Karpas-422 (cell line): Measurements from ENCODE around the gene DMAC2L. TPM values are rescaled to one million over a fixed set of nuclear protein-coding genes. Genes with fewer than 3 reads are reported as not detected.

Experiments
- DNase-seq: peaks from one replicate; pipeline ENCODE4 v3.0.0-alpha.2; 2015
- H2AFZ ChIP-seq: fragments of 200-600 bp; sonication (generic); 2 replicates; pipeline ENCODE4 v1.6.1; 2014; ENCODE audit warnings: antibody characterized with exemption, low read length, mixed read lengths
- H3K27ac ChIP-seq: fragments of 200-600 bp; sonication (generic); 2 replicates; pipeline ENCODE4 v1.5.1; 2014; ENCODE audit warnings: mild to moderate bottlenecking, low read length, moderate library complexity
- H3K27me3 ChIP-seq: fragments of 200-600 bp; sonication (generic); 2 replicates; pipeline ENCODE4 v1.6.1; 2014; ENCODE audit warnings: low read length, mixed read lengths
- H3K36me3 ChIP-seq: fragments of 200-600 bp; sonication (generic); 2 replicates; pipeline ENCODE4 v1.6.1; 2014; ENCODE audit warnings: low read length, mixed read lengths; ENCODE audit not compliant: insufficient read depth
- H3K4me1 ChIP-seq: fragments of 200-600 bp; sonication (generic); 2 replicates; pipeline ENCODE4 v1.6.1; 2014; ENCODE audit warnings: mild to moderate bottlenecking, low read length, mixed read lengths
- H3K4me2 ChIP-seq: fragments of 200-600 bp; sonication (generic); 2 replicates; pipeline ENCODE4 v1.6.1; 2014; ENCODE audit warnings: low read length, low read depth, mild to moderate bottlenecking; ENCODE audit not compliant: poor library complexity, severe bottlenecking
- H3K4me3 ChIP-seq: fragments of 200-600 bp; sonication (generic); 2 replicates; pipeline ENCODE4 v1.5.1; 2014; ENCODE audit warnings: mild to moderate bottlenecking, antibody characterized with exemption, low read length, mixed read lengths
- H3K79me2 ChIP-seq: fragments of 200-600 bp; sonication (generic); 2 replicates; pipeline ENCODE4 v1.6.1; 2014; ENCODE audit warnings: mild to moderate bottlenecking, low read length, mixed read lengths
- H3K9ac ChIP-seq: fragments of 200-600 bp; sonication (generic); 2 replicates; pipeline ENCODE4 v1.6.0; 2014; ENCODE audit warnings: low read length
- H3K9me2 ChIP-seq: fragments of 200-600 bp; sonication (generic), shearing (Covaris generic); replicated peaks from 2 replicates; pipeline ENCODE4 v1.6.0; 2014; ENCODE audit warnings: mild to moderate bottlenecking, low read length, moderate library complexity; ENCODE audit not compliant: insufficient read depth
- H3K9me3 ChIP-seq: fragments of 300-700, 200-600 bp; sonication (generic); 2 replicates; pipeline ENCODE4 v1.6.1; 2014; ENCODE audit warnings: low read length, mixed read lengths
- H4K20me1 ChIP-seq: fragments of 200-600 bp; sonication (generic); 2 replicates; pipeline ENCODE4 v1.6.1; 2014; ENCODE audit warnings: mild to moderate bottlenecking, antibody characterized with exemption, low read length, low read depth; ENCODE audit not compliant: insufficient read depth
- total RNA-seq: library from RNA; depleted of rRNA; stranded (reverse); fragments of >200 nt; shearing (Covaris generic); gene quantifications from 2 replicates; pipeline ENCODE4 v1.2.3, GENCODE V29; 2014; ENCODE audit warnings: low replicate concordance

The DMAC2L gene
- total RNA-seq, 1 experiment from 2014 or later: 38.6 TPM

GRCh38 chr14:50343434-50343833 is 31.3 kb downstream of the DMAC2L start:
- Histone ChIP-seq H3K4me1 (peaks cover 27% of the 10 kb centered on the region), H3K4me2 (peak overlapping the region; percentile 51), H4K20me1 (no peaks in the 10 kb centered on the region), H2AFZ (no peak overlapping the region), H3K36me3 (no peaks in the 10 kb centered on the region), H3K27me3 (no peaks in the 10 kb centered on the region), H3K9ac (no peak overlapping the region), H3K4me3 (no peak overlapping the region), H3K9me2 (no peaks in the 10 kb centered on the region), H3K9me3 (no peaks in the 10 kb centered on the region), H3K79me2 (no peaks in the 10 kb centered on the region), H3K27ac (no peak overlapping the region)
- DNase-seq: no peak

GRCh38 chr14:50344116-50344775 is 32.1 kb downstream of the DMAC2L start:
- no peak overlapping the region for H3K4me3 ChIP-seq
- H2AFZ ChIP-seq: no peak overlapping the region

DNA sequence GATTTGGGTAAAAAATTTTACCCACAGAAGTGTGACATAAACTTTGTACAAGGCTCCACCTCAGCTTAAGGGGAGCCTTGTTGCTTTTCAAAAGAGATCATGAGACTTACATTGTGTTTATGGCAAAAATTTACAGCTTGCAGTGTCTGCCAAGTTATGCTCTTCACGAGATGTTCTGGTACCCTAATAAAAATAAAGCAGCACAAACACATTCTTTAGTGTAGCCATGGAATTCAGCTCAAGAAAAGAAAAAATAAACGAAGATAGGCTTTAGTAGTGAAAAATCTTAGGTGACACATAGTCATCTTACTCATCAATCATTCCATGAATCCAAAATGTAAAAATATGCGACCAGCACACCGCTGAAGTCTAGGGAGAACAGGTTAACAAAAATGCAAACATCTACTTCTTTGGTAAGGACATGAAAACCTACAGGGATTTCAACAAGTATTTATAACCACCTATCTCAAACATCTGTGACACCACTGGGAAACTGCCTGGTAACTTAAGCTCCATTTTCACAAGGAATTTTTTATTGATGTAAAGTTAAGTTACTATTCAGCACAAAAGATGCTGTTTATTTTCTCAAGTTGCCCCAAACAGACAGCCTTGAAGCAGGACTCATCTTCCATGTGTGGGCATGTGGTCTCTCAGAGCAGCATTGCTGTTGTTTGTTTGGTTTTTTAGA is 32.9 kb downstream of the DMAC2L start:
- Histone ChIP-seq H3K9ac (no peak overlapping the region), H3K9me2 (no peaks in the 10 kb centered on the region), H3K36me3 (no peaks in the 10 kb centered on the region), H3K79me2 (no peaks in the 10 kb centered on the region), H3K4me2 (no peak overlapping the region), H3K27ac (no peak overlapping the region), H3K4me1 (peaks cover 27% of the 10 kb centered on the region), H2AFZ (no peak overlapping the region), H3K4me3 (no peak overlapping the region), H3K9me3 (no peaks in the 10 kb centered on the region), H4K20me1 (no peaks in the 10 kb centered on the region), H3K27me3 (no peaks in the 10 kb centered on the region)
- DNase-seq: no peak

More at GRCh38 chr14:50344116-50344775, 32.1 kb downstream of the DMAC2L start:
- no peaks in the 10 kb centered on the region for H3K27me3 ChIP-seq
- no peaks in the 10 kb centered on the region for H3K79me2 ChIP-seq
- no peaks in the 10 kb centered on the region for H4K20me1 ChIP-seq
- no peak for DNase-seq
- no peaks in the 10 kb centered on the region for H3K9me2 ChIP-seq
- H3K36me3 ChIP-seq: no peaks in the 10 kb centered on the region
- H3K9ac ChIP-seq: no peak overlapping the region
- H3K4me2 ChIP-seq: no peak overlapping the region
- H3K9me3 ChIP-seq: no peaks in the 10 kb centered on the region
- H3K4me1 ChIP-seq: peaks cover 27% of the 10 kb centered on the region
- no peak overlapping the region for H3K27ac ChIP-seq

DNA sequence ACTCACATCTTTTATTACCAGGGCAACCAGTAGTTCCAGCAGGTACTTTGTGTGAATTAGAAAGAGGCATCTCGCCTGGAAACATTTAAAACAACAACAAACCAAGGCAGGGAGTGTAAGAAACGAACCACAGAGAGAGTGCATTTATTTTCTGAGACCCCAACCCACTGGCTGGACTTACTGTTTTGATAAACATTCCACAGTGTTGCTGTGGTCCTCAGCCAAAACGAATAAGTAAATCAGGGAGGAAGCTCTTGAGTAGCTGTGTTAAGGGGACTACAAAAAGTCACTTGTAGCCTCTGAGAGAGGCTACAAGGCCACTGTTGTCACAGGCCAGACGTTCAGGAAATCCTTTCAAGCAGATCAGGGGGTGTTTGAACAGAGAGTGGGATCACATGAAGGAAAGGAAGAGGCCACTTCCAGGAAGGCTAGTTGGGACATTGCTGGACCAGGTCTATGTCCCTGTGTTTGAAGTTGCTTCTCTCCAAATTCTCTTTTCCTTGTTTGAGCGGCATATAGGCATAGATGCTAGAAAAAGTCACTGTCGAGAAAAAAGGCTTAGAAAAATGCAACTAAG is 33.8 kb downstream of the DMAC2L start:
- Histone ChIP-seq H3K27ac (no peak overlapping the region), H3K9me2 (no peaks in the 10 kb centered on the region), H3K4me1 (peaks cover 27% of the 10 kb centered on the region), H3K4me2 (no peak overlapping the region), H3K36me3 (no peaks in the 10 kb centered on the region), H4K20me1 (no peaks in the 10 kb centered on the region), H3K9me3 (no peaks in the 10 kb centered on the region), H3K79me2 (no peaks in the 10 kb centered on the region), H3K27me3 (no peaks in the 10 kb centered on the region), H3K4me3 (no peak overlapping the region), H2AFZ (no peak overlapping the region), H3K9ac (no peak overlapping the region)
- no peak for DNase-seq

GRCh38 chr14:50347521-50347920 is 35.4 kb downstream of the DMAC2L start:
- no peaks in the 10 kb centered on the region for H3K79me2 ChIP-seq
- no peak overlapping the region for H3K9ac ChIP-seq
- H2AFZ ChIP-seq: no peak overlapping the region
- DNase-seq: no peak
- H3K4me2 ChIP-seq: no peak overlapping the region
- no peak overlapping the region for H3K4me3 ChIP-seq
- no peaks in the 10 kb centered on the region for H3K36me3 ChIP-seq
- no peaks in the 10 kb centered on the region for H4K20me1 ChIP-seq
- H3K4me1 ChIP-seq: peaks cover 34% of the 10 kb centered on the region
- H3K27ac ChIP-seq: no peak overlapping the region
- H3K9me2 ChIP-seq: no peaks in the 10 kb centered on the region
- no peaks in the 10 kb centered on the region for H3K9me3 ChIP-seq
- no peaks in the 10 kb centered on the region for H3K27me3 ChIP-seq

DNA sequence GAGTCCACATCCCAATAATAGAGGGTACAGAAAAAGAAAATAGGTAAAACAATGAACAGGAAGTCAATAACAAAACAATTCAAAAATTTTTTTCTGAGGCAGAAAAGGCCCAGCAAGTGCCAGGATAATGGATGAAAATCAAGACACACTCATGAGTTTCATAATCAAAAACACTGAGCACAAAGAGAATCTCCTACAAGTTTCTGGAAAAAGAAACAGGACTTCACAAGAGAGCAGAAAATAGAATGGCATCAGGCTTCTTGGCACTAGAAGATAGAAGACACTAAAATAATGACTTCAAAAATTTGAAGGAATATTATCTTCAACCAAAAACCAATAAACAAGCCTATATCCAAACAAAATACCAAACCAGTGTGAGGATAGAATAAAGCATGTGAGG is 36.8 kb downstream of the DMAC2L start:
- no peaks in the 10 kb centered on the region for H3K9me2 ChIP-seq
- no peak for DNase-seq
- H4K20me1 ChIP-seq: no peaks in the 10 kb centered on the region
- H3K4me3 ChIP-seq: no peak overlapping the region
- H3K79me2 ChIP-seq: no peaks in the 10 kb centered on the region
- no peaks in the 10 kb centered on the region for H3K9me3 ChIP-seq
- H3K36me3 ChIP-seq: no peaks in the 10 kb centered on the region
- no peak overlapping the region for H3K9ac ChIP-seq
- H2AFZ ChIP-seq: no peak overlapping the region
- peaks cover 23% of the 10 kb centered on the region for H3K4me1 ChIP-seq
- no peaks in the 10 kb centered on the region for H3K27me3 ChIP-seq
- H3K4me2 ChIP-seq: no peak overlapping the region
- no peak overlapping the region for H3K27ac ChIP-seq

DNA sequence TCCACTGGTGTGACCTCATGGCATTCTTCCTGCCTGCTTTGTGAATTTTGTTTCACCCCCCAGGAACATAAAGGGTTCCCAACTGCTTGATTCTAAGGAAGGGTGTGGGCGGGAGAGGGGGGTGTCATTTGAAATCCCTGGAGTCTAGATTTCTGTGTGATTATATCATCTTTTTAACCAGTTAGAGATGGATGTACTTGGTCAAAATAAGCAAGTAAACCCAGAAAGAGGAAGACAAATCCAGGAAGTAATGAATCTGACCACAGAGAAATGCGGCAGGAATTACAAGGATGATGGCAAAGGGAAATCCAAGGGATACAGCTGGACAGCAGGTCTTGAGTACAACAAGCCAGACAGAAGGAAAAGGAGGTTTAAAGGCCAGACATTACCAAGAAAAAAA is 38.9 kb downstream of the DMAC2L start:
- Histone ChIP-seq H3K27me3 (no peaks in the 10 kb centered on the region), H3K4me2 (no peak overlapping the region), H3K36me3 (no peaks in the 10 kb centered on the region), H4K20me1 (no peaks in the 10 kb centered on the region), H3K4me3 (no peak overlapping the region), H3K9me2 (no peaks in the 10 kb centered on the region), H3K79me2 (no peaks in the 10 kb centered on the region), H3K4me1 (peaks cover 19% of the 10 kb centered on the region), H3K27ac (no peak overlapping the region), H2AFZ (no peak overlapping the region), H3K9me3 (no peaks in the 10 kb centered on the region), H3K9ac (no peak overlapping the region)
- DNase-seq: no peak

DNA sequence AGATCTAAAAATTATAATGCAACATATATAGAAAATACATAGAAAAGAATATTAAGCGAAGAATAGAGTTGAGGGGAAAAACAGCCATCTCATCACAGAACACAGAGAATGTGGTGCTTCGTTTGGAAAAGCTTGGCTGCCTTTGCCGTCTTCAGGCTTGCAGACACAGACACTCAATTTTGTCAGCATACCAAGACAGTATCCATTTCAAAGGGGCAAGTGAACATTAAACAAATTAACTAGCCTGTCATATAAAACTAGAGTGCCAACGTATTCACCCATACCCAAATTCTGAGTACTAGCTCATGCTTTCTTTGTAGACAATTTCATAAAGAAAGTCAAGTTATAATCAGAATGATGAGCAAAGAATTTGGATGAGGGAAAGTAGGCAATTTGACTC is 40.5 kb downstream of the DMAC2L start:
- no peak overlapping the region for H2AFZ ChIP-seq
- H3K79me2 ChIP-seq: no peaks in the 10 kb centered on the region
- H3K27me3 ChIP-seq: no peaks in the 10 kb centered on the region
- peaks cover 19% of the 10 kb centered on the region for H3K4me1 ChIP-seq
- no peaks in the 10 kb centered on the region for H3K9me3 ChIP-seq
- no peak overlapping the region for H3K4me3 ChIP-seq
- H3K4me2 ChIP-seq: peak overlapping the region; percentile 25
- H3K27ac ChIP-seq: no peak overlapping the region
- DNase-seq: no peak
- H3K9me2 ChIP-seq: no peaks in the 10 kb centered on the region
- no peaks in the 10 kb centered on the region for H3K36me3 ChIP-seq
- no peak overlapping the region for H3K9ac ChIP-seq
- H4K20me1 ChIP-seq: no peaks in the 10 kb centered on the region
